HepG2 (cell line): ENCODE measurements around the gene CDR2L. TPM values are rescaled to one million over a fixed set of nuclear protein-coding genes. Genes with fewer than 3 reads are reported as not detected.

ENCODE experiments used
- HCFC1 ChIP-seq: fragments of 150-350 bp; IDR thresholded peaks from 2 replicates; pipeline ENCODE4 v1.6.1; 2014; ENCODE audit warnings: low read depth, low read length
- HMGA1 ChIP-seq: sonication (generic); formaldehyde crosslinking; conservative IDR thresholded peaks from 2 replicates; pipeline ENCODE4 v1.4.0; 2020; ENCODE audit warnings: missing genetic modification reagents
- HNRNPLL ChIP-seq: fragments of 200-400 bp; formaldehyde crosslinking; IDR thresholded peaks from 2 replicates; pipeline ENCODE4 v1.6.1; 2017; ENCODE audit warnings: mild to moderate bottlenecking, low read depth, low read length; ENCODE audit not compliant: poor library complexity, severe bottlenecking
- RFX3 ChIP-seq: IDR thresholded peaks from 2 replicates; pipeline ENCODE4 v1.6.1; 2016; ENCODE audit warnings: missing biosample characterization, missing genetic modification reagents
- RFXANK ChIP-seq: IDR thresholded peaks from 2 replicates; pipeline ENCODE4 v1.6.1; 2016
- TCF7 ChIP-seq: sonication (generic); IDR thresholded peaks from 2 replicates; pipeline ENCODE4 v1.6.1; 2016; ENCODE audit warnings: antibody characterized with exemption, low read depth
- ZMYM2 ChIP-seq: sonication (generic); formaldehyde crosslinking; IDR thresholded peaks from 2 replicates; pipeline ENCODE4 v1.8.0; 2022; ENCODE audit warnings: mild to moderate bottlenecking, missing genetic modification reagents
- ZNF558 ChIP-seq: sonication (generic); formaldehyde crosslinking; IDR thresholded peaks from 2 replicates; pipeline ENCODE4 v1.9.0; 2022; ENCODE audit warnings: mild to moderate bottlenecking, missing genetic modification reagents, borderline replicate concordance
- polyA plus RNA-seq, 8 experiments: library from polyadenylated mRNA; depleted of rRNA in 3 of 8; stranded (reverse) in 7 of 8; unstranded in 1 of 8; fragments of >200 nt; fragmentation: Illumina TruSeq in 4 of 8; extraction: Trizol in 4 of 8; gene quantifications; 2 replicates each; pipeline versions ENCODE4 v1.2.1 to v1.2.3, GENCODE V29; 2011 to 2016; ENCODE audit warnings: low read depth in 4 of 8, missing spikeins in 1 of 8, mixed read lengths in 1 of 8; ENCODE audit not compliant: insufficient read depth in 1 of 8
- total RNA-seq, 5 experiments: library from RNA; depleted of rRNA; stranded (reverse); fragments of >200 nt; fragmentation: Illumina TruSeq; extraction: Trizol; gene quantifications; 2 replicates each; pipeline ENCODE4 v1.2.3, GENCODE V29; 2016; ENCODE audit warnings: low read depth in 1 of 5
- TF ChIP-seq, protein P1 (sequence below): sonication (generic); formaldehyde crosslinking; IDR thresholded peaks from 2 replicates; pipeline ENCODE4 v1.8.1; 2023; ENCODE audit warnings: mild to moderate bottlenecking, inconsistent platforms, moderate library complexity, missing genetic modification reagents, borderline replicate concordance
- TF ChIP-seq, protein P2 (sequence below): sonication (generic); formaldehyde crosslinking; IDR thresholded peaks from 2 replicates; pipeline ENCODE4 v1.4.0; 2020; ENCODE audit warnings: missing genetic modification reagents
- TF ChIP-seq, protein P3 (sequence below): sonication (generic); formaldehyde crosslinking; IDR thresholded peaks from 2 replicates; pipeline ENCODE4 v1.8.1; 2023; ENCODE audit warnings: mild to moderate bottlenecking, moderate library complexity, missing genetic modification reagents
- TF ChIP-seq, protein P4 (sequence below): IDR thresholded peaks from 2 replicates; pipeline ENCODE4 v1.6.1; 2016; ENCODE audit warnings: missing compliant biosample characterization, missing genetic modification reagents, borderline replicate concordance
- TF ChIP-seq, protein P5 (sequence below), 2 experiments: IDR thresholded peaks; 2 replicates each; pipeline ENCODE4 v1.6.1; 2011 to 2012; ENCODE audit warnings: low read length in 2 of 2, borderline replicate concordance in 1 of 2, low read depth in 1 of 2, mild to moderate bottlenecking in 1 of 2, moderate library complexity in 1 of 2
- TF ChIP-seq, protein P6 (sequence below): sonication (generic); formaldehyde crosslinking; IDR thresholded peaks from 2 replicates; pipeline ENCODE4 v1.5.1; 2020; ENCODE audit warnings: mild to moderate bottlenecking, missing genetic modification reagents, borderline replicate concordance

The CDR2L gene
- total and polyA plus RNA-seq, 2 of the 13 experiments (the other 11 are each of a cell fraction or from before 2014, with no cell fraction given), result 1.9 to 2.1 TPM

DNA sequence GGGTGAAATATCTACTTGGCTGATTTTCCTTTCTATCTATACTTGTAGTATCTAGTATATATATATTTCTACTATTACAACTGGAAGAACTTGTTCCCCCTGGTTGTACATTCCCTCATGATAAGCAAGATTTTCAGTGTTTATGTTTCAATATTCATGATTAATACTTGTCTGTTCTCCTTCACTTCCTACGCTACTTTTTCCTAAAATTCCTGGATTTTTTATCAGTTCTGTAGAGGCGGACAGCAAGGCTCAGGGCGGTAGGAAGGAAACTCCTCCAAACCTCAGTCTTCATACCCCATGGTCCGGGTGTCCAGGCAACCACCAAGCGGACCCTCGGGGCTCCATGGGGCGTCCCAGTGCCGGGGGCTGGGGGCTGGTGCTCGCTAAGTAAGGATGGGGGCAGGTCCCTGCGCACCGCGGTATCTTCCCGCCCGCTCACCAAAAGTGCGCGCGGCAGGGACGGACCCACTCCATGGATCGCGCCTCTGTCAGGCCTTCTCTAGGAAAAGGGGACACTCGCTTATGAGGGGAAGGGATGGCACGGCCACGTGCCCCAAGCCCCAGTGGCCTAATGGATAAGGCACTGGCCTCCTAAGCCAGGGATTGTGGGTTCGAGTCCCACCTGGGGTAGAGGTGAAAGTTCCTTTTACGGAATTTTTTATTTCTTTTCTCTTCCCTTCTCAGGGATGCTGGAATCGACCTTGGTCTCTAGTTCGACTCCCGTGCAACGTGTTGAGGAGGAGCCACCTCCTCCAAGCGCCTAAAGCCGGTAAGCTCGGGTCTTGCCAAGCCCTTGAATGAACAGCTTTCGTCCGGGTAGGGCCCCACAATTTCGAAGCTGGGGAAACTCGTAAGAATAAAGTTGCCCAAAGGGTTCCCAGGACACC, 46.2 kb downstream of the CDR2L start (continued):
- TF ChIP-seq, protein P1, sequence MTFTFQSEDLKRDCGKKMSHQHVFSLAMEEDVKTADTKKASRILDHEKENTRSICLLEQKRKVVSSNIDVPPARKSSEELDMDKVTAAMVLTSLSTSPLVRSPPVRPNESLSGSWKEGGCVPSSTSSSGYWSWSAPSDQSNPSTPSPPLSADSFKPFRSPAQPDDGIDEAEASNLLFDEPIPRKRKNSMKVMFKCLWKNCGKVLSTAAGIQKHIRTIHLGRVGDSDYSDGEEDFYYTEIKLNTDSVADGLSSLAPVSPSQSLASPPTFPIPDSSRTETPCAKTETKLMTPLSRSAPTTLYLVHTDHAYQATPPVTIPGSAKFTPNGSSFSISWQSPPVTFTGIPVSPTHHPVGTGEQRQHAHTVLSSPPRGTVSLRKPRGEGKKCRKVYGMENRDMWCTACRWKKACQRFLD (CRISPR knock-in tag), result 0 out of 2 replicates have a peak, but pooled peaks have one; percentile 32
- TF ChIP-seq HCFC1 (no peak; the same call in none of the 2 replicates), HNRNPLL (peak; percentile 62), TCF7 (no peak), RFXANK (CRISPR knock-in tag) (peak; percentile 27), RFX3 (CRISPR knock-in tag) (peak; percentile 40; the same call in 1 of the 2 replicates), ZMYM2 (no peak; the same call in none of the 2 replicates), ZNF558 (CRISPR knock-in tag) (0 out of 2 replicates have a peak, but pooled peaks have one; percentile 18), HMGA1 (no peak)
- TF ChIP-seq, protein P2, sequence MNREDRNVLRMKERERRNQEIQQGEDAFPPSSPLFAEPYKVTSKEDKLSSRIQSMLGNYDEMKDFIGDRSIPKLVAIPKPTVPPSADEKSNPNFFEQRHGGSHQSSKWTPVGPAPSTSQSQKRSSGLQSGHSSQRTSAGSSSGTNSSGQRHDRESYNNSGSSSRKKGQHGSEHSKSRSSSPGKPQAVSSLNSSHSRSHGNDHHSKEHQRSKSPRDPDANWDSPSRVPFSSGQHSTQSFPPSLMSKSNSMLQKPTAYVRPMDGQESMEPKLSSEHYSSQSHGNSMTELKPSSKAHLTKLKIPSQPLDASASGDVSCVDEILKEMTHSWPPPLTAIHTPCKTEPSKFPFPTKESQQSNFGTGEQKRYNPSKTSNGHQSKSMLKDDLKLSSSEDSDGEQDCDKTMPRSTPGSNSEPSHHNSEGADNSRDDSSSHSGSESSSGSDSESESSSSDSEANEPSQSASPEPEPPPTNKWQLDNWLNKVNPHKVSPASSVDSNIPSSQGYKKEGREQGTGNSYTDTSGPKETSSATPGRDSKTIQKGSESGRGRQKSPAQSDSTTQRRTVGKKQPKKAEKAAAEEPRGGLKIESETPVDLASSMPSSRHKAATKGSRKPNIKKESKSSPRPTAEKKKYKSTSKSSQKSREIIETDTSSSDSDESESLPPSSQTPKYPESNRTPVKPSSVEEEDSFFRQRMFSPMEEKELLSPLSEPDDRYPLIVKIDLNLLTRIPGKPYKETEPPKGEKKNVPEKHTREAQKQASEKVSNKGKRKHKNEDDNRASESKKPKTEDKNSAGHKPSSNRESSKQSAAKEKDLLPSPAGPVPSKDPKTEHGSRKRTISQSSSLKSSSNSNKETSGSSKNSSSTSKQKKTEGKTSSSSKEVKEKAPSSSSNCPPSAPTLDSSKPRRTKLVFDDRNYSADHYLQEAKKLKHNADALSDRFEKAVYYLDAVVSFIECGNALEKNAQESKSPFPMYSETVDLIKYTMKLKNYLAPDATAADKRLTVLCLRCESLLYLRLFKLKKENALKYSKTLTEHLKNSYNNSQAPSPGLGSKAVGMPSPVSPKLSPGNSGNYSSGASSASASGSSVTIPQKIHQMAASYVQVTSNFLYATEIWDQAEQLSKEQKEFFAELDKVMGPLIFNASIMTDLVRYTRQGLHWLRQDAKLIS (CRISPR knock-in tag), result 0 out of 2 replicates have a peak, but pooled peaks have one; percentile 41
- TF ChIP-seq, protein P3, sequence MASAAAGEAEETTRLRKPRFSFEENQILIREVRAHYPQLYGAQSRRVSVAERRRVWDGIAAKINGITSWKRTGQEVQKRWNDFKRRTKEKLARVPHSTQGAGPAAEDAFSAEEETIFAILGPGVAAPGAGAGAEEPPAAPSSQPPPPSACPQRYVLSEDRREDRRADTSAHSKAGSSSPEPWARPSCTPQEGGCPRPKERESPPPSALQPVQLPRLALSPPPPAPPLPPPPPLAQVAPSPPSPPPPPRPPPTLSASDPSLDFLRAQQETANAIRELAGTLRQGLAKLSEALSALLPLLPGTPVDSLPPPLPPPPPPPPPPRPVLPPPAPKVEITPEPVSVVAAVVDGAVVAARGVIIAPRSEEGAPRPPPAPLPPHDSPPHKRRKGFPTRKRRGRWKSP (CRISPR knock-in tag), result no peak; the same call in none of the 2 replicates
- TF ChIP-seq, protein P4, sequence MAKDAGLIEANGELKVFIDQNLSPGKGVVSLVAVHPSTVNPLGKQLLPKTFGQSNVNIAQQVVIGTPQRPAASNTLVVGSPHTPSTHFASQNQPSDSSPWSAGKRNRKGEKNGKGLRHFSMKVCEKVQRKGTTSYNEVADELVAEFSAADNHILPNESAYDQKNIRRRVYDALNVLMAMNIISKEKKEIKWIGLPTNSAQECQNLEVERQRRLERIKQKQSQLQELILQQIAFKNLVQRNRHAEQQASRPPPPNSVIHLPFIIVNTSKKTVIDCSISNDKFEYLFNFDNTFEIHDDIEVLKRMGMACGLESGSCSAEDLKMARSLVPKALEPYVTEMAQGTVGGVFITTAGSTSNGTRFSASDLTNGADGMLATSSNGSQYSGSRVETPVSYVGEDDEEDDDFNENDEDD (CRISPR knock-in tag), result peak; percentile 96
- TF ChIP-seq, protein P5, sequence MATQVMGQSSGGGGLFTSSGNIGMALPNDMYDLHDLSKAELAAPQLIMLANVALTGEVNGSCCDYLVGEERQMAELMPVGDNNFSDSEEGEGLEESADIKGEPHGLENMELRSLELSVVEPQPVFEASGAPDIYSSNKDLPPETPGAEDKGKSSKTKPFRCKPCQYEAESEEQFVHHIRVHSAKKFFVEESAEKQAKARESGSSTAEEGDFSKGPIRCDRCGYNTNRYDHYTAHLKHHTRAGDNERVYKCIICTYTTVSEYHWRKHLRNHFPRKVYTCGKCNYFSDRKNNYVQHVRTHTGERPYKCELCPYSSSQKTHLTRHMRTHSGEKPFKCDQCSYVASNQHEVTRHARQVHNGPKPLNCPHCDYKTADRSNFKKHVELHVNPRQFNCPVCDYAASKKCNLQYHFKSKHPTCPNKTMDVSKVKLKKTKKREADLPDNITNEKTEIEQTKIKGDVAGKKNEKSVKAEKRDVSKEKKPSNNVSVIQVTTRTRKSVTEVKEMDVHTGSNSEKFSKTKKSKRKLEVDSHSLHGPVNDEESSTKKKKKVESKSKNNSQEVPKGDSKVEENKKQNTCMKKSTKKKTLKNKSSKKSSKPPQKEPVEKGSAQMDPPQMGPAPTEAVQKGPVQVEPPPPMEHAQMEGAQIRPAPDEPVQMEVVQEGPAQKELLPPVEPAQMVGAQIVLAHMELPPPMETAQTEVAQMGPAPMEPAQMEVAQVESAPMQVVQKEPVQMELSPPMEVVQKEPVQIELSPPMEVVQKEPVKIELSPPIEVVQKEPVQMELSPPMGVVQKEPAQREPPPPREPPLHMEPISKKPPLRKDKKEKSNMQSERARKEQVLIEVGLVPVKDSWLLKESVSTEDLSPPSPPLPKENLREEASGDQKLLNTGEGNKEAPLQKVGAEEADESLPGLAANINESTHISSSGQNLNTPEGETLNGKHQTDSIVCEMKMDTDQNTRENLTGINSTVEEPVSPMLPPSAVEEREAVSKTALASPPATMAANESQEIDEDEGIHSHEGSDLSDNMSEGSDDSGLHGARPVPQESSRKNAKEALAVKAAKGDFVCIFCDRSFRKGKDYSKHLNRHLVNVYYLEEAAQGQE (IDR thresholded peaks at IDR 0.05; ENCODE audit: borderline replicate concordance in 1 of 2, low read depth in 1 of 2, low read length in 2 of 2), result peak in 1 of 2 experiments; percentile 41; a peak in 1 of 4 replicates
- TF ChIP-seq, protein P6, sequence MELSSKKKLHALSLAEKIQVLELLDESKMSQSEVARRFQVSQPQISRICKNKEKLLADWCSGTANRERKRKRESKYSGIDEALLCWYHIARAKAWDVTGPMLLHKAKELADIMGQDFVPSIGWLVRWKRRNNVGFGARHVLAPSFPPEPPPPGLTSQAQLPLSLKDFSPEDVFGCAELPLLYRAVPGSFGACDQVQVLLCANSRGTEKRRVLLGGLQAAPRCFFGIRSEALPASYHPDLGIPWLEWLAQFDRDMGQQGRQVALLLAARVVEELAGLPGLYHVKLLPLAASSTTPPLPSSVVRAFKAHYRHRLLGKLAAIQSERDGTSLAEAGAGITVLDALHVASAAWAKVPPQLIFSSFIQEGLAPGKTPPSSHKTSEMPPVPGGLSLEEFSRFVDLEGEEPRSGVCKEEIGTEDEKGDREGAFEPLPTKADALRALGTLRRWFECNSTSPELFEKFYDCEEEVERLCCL (CRISPR knock-in tag), result no peak
